K562 (cell line): ENCODE data around the gene SPARC. TPM values are rescaled to one million over a fixed set of nuclear protein-coding genes. Genes with fewer than 3 reads are reported as not detected.

Experiments used
- ATAC-seq: fragments of 200-7000 bp; cut with Tn5 transposase; 3 replicates; pipeline ENCODE4 v1.9.1; 2020; ENCODE audit warnings: moderate library complexity
- BruUV-seq: library from RNA; stranded (reverse); fragments of 400-500 nt; replicated peaks from 2 replicates; lab custom pipeline; 2021; lab: Mats Ljungman, UMichigan
- CTCF ChIA-PET: fragments of 300-600 bp; formaldehyde crosslinking; extraction: SDS; loops from one replicate; lab custom pipeline; 2021; ENCODE audit warnings: low intra/inter-chr PET ratio; lab: Yijun Ruan, JAX
- POLR2A ChIA-PET: fragments of 300-600, 350-650 bp; sonication (Branson Sonifier 250); formaldehyde crosslinking; extraction: SDS; loops from one replicate; lab custom pipeline; 2021; ENCODE audit warnings: antibody characterized with exemption, inconsistent platforms; lab: Yijun Ruan, JAX
- DNase-seq, 4 experiments: peaks; one replicate each; pipeline versions ENCODE4 v3.0.0 to v3.0.0-alpha.2; 2011 to 2018; ENCODE audit warnings: low spot score in 3 of 4, mixed read lengths in 3 of 4; ENCODE audit errors: extremely low read depth in 1 of 4
- FAIRE-seq: peaks from 2 replicates; lab custom pipeline; 2011; peaks lifted over from hg19 to GRCh38; lab: Jason Lieb, UNC
- H2AFZ ChIP-seq: 2 replicates; pipeline ENCODE4 v1.6.0; 2011; ENCODE audit warnings: low read depth, low read length, control low read depth, inconsistent platforms
- H3K27ac ChIP-seq: fragments of 200-600 bp; 3 replicates; pipeline ENCODE4 v1.8.0; 2011; ENCODE audit warnings: low read depth, mild to moderate bottlenecking, control low read depth, inconsistent platforms, low read length, moderate library complexity, mixed read lengths; ENCODE audit errors: extremely low read depth
- H3K27me3 ChIP-seq, 2 experiments: fragments of 300-600 bp in 1 of 2; 2 replicates in 1 of 2; 3 replicates in 1 of 2; pipeline versions ENCODE4 v1.6.0 to v1.8.0; 2011; ENCODE audit warnings: inconsistent platforms in 2 of 2, low read length in 2 of 2, mild to moderate bottlenecking in 1 of 2, mixed read lengths in 1 of 2, moderate library complexity in 1 of 2; ENCODE audit not compliant: control insufficient read depth in 2 of 2, insufficient read depth in 2 of 2
- H3K36me3 ChIP-seq: fragments of 300-600 bp; 3 replicates; pipeline ENCODE4 v1.8.0; 2011; ENCODE audit warnings: mild to moderate bottlenecking, low read length, inconsistent platforms; ENCODE audit not compliant: control insufficient read depth, insufficient read depth
- H3K4me1 ChIP-seq, 2 experiments: fragments of 200-600 bp in 1 of 2; replicated peaks in 1 of 2; 2 replicates in 1 of 2; 3 replicates in 1 of 2; pipeline versions ENCODE4 v1.5.1 to v1.8.0; 2011; ENCODE audit warnings: inconsistent platforms in 2 of 2, low read length in 2 of 2, mild to moderate bottlenecking in 1 of 2, mixed read lengths in 1 of 2, moderate library complexity in 1 of 2; ENCODE audit not compliant: control insufficient read depth in 2 of 2, insufficient read depth in 2 of 2
- H3K4me2 ChIP-seq: 2 replicates; pipeline ENCODE4 v1.6.1; 2011; ENCODE audit warnings: low read length, control low read depth, inconsistent platforms, mixed read lengths; ENCODE audit not compliant: insufficient read depth
- H3K4me3 ChIP-seq: fragments of 200-600 bp; sonication (generic), shearing (Covaris generic); 2 replicates; pipeline ENCODE4 v1.5.1; 2016; ENCODE audit warnings: control low read depth, inconsistent platforms
- H3K79me2 ChIP-seq: fragments of 200-600 bp; 3 replicates; pipeline ENCODE4 v1.8.0; 2011; ENCODE audit warnings: low read length, inconsistent platforms; ENCODE audit not compliant: control insufficient read depth, insufficient read depth
- H3K9ac ChIP-seq, 2 experiments: 2 replicates each; pipeline versions ENCODE4 v1.6.0 to v1.6.1; 2011; ENCODE audit warnings: low read depth in 2 of 2, low read length in 2 of 2, control low read depth in 1 of 2, inconsistent platforms in 1 of 2, mild to moderate bottlenecking in 1 of 2, mixed read lengths in 1 of 2; ENCODE audit not compliant: insufficient read depth in 1 of 2
- H3K9me1 ChIP-seq: one replicate; pipeline ENCODE4 v1.6.0; 2011; ENCODE audit warnings: inconsistent platforms, mild to moderate bottlenecking, low read length, moderate library complexity; ENCODE audit not compliant: control insufficient read depth, insufficient read depth
- H3K9me3 ChIP-seq: replicated peaks from 2 replicates; pipeline ENCODE4 v1.5.1; 2011; ENCODE audit warnings: low read depth, low read length, inconsistent platforms; ENCODE audit not compliant: control insufficient read depth, insufficient read depth
- H4K20me1 ChIP-seq: replicated peaks from 2 replicates; pipeline ENCODE4 v1.6.1; 2011; ENCODE audit warnings: low read length, inconsistent platforms, mixed read lengths; ENCODE audit not compliant: control insufficient read depth, insufficient read depth
- FOSL1 ChIP-seq: fragments of 200-800 bp; sonication (Bioruptor generic); conservative IDR thresholded peaks from 2 replicates; pipeline ENCODE4 v1.6.1; 2016; ENCODE audit warnings: missing genetic modification characterization, missing compliant biosample characterization
- HMGN3 ChIP-seq: IDR thresholded peaks from 2 replicates; pipeline ENCODE4 v1.6.1; 2011; ENCODE audit warnings: borderline replicate concordance, low read depth, mild to moderate bottlenecking, mixed read lengths, low read length; ENCODE audit not compliant: insufficient read length; ENCODE audit errors: extremely low read depth
- KLF16 ChIP-seq: IDR thresholded peaks from 2 replicates; pipeline ENCODE4 v1.6.1; 2016; ENCODE audit warnings: antibody characterized with exemption
- NFE2 ChIP-seq: IDR thresholded peaks from 2 replicates; pipeline ENCODE4 v1.6.1; 2014; ENCODE audit warnings: antibody characterized with exemption, low read depth
- RBM25 ChIP-seq: fragments of 200-400 bp; formaldehyde crosslinking; IDR thresholded peaks from 2 replicates; pipeline ENCODE4 v1.6.1; 2018; ENCODE audit warnings: low read length, low read depth, moderate library complexity; ENCODE audit not compliant: severe bottlenecking
- RFX1 ChIP-seq: fragments of 450-650 bp; IDR thresholded peaks from 2 replicates; pipeline ENCODE4 v1.6.1; 2016; ENCODE audit warnings: mild to moderate bottlenecking, moderate library complexity
- SREBF1 ChIP-seq: fragments of 150-350 bp; IDR thresholded peaks from 2 replicates; pipeline ENCODE4 v1.6.1; 2014; ENCODE audit warnings: antibody characterized with exemption, low read depth, low read length, borderline replicate concordance
- TFE3 ChIP-seq: fragments of 450-650 bp; formaldehyde crosslinking; IDR thresholded peaks from 2 replicates; pipeline ENCODE4 v1.4.0; 2020; ENCODE audit warnings: mild to moderate bottlenecking, mixed read lengths
- TOE1 ChIP-seq, 2 experiments: fragments of 450-650 bp in 1 of 2; sonication (generic) in 1 of 2; formaldehyde crosslinking in 1 of 2; IDR thresholded peaks; 2 replicates each; pipeline versions ENCODE4 v1.7.1 to v1.8.0; 2016 to 2022; ENCODE audit warnings: borderline replicate concordance in 2 of 2, mild to moderate bottlenecking in 2 of 2, antibody characterized with exemption in 1 of 2, inconsistent platforms in 1 of 2, low read depth in 1 of 2, missing genetic modification reagents in 1 of 2, moderate library complexity in 1 of 2
- ZNF143 ChIP-seq: sonication (generic); formaldehyde crosslinking; IDR thresholded peaks from 2 replicates; pipeline ENCODE4 v1.9.0; 2022; ENCODE audit warnings: mild to moderate bottlenecking, missing genetic modification reagents
- ZNF212 ChIP-seq: fragments of 450-650 bp; formaldehyde crosslinking; IDR thresholded peaks from 2 replicates; pipeline ENCODE4 v1.4.0; 2020; ENCODE audit warnings: mild to moderate bottlenecking
- WGBS: fragments of 100-300 bp; shearing (Covaris generic); methylation state at CpG from one replicate; pipeline ENCODE4 v1.1.6; 2016; ENCODE audit warnings: low coverage, mixed read lengths; ENCODE audit not compliant: insufficient coverage; ENCODE audit errors: missing lambda C conversion rate; 5-methylcytosine and 5-hydroxymethylcytosine counted together
- in situ Hi-C: fragments of 300-500 bp; cut with MboI; formaldehyde crosslinking; loops from 4 replicates; pipeline ENCODE4 v1.15.0; 2018; ENCODE audit warnings: inconsistent platforms, mixed read lengths
- intact Hi-C: fragments of 100-400 bp; cut with micrococcal nuclease; formaldehyde crosslinking; loops from 2 replicates; pipeline ENCODE4 v1.14.2; 2022
- polyA plus RNA-seq, 8 experiments: library from polyadenylated mRNA; depleted of rRNA in 4 of 8; stranded (reverse) in 5 of 8; unstranded in 3 of 8; fragments of >200 nt; fragmentation: Nextera tagmentation in 2 of 8; fragmentation: Illumina TruSeq in 1 of 8; extraction: Ambion mirVana in 2 of 8; extraction: Trizol in 1 of 8; gene quantifications; 2 replicates each; pipeline versions ENCODE4 v1.2.1 to v1.2.3, GENCODE V29; 2011 to 2014; ENCODE audit warnings: inconsistent platforms in 1 of 8, missing spikeins in 1 of 8
- total RNA-seq, 7 experiments: library from RNA; depleted of rRNA in 6 of 7; stranded (reverse); fragments of >200 nt in 6 of 7; fragmentation: Illumina TruSeq in 2 of 7; extraction: Trizol in 2 of 7; gene quantifications; 2 replicates each; pipeline versions ENCODE4 v1.2.1 to v1.2.3, GENCODE V29; 2011 to 2021; ENCODE audit warnings: low replicate concordance in 1 of 7
- TF ChIP-seq, protein P1 (sequence below): fragments of 450-650 bp; IDR thresholded peaks from 2 replicates; pipeline ENCODE4 v1.6.1; 2014; ENCODE audit warnings: low read depth, mild to moderate bottlenecking, moderate library complexity, borderline replicate concordance
- TF ChIP-seq, protein P2 (sequence below): fragments of 250-450 bp; sonication (Bioruptor Pico); IDR thresholded peaks from 2 replicates; pipeline ENCODE4 v1.9.0; 2021; ENCODE audit warnings: mild to moderate bottlenecking, inconsistent platforms

SPARC gene
- total and polyA plus RNA-seq, 9 of the 15 experiments (the other 6 are each of a cell fraction or from before 2014, with no cell fraction given) = 6.1 to 35.6 (median 12.2) TPM

DNA sequence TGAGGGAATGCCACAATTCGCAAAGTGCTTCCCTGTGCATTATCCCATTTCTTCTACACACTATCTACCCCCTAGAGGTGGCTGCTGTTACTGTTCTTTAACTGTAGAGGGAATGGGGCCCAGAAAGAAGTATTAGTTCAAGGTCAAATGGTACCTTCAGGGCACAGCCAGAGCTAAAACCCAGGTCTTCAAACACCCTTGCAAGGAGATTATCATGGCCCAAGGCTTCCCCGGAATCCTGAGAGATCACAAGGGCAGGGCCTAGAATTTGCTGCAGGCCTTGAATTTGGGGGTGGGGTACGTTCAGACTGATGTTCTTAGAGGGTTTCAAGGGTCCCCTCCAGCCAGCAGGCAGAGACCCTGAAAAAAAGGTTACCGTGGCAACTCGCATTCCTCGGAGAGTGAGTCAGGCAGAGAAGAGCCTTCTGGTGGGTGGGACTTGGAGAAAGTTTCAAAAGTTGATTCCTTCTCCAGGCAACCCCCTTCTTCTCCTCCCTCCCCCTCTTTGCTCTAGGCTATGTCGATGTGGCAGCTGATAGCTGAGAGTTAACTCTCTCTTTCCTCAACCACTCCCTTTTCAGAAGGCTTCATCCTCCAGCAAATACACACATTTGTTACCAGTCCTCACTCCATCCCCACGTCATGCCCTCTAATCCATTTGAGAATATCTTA lies 1.9 kb downstream of the SPARC start:
- no TSS peak for BruUV-seq
- WGBS = 12% methylated on average over 8 of the region's 8 CpGs
- Histone ChIP-seq H3K79me2 (no peaks in the 10 kb centered on the region), H3K27ac (no peak overlapping the region), H3K9ac (no peak overlapping the region), H3K36me3 (no peaks in the 10 kb centered on the region), H3K4me3 (no peak overlapping the region), H2AFZ (peak overlapping the region; percentile 22; the same call in 1 of the 2 replicates), H3K4me1 (peaks cover 6 to 21% of the 10 kb centered on the region in 2 experiments; a peak in 4 of 5 replicates), H4K20me1 (no peaks in the 10 kb centered on the region), H3K9me1 (no peaks in the 10 kb centered on the region), H3K9me3 (no peaks in the 10 kb centered on the region), H3K4me2 (no peak overlapping the region), H3K27me3 (peaks cover 3 to 29% of the 10 kb centered on the region in 2 experiments; a peak in 3 of 5 replicates)
- intact Hi-C loops = no loop called here
- ChIA-PET POLR2A (interaction anchor here (0.7 to 1.3 kb wide), 3 partner anchors 10 to 410 kb away, joined by 3 to 5 read pairs (median 3); no protein-coding TSS in a partner anchor), CTCF (interaction anchor here (0.7 kb wide), 1 partner anchor 551 kb away, joined by 6 read pairs; no protein-coding TSS in a partner anchor)
- DNase-seq (peak in 2 of 4 experiments; percentile 27 to 56), FAIRE-seq (no peak), ATAC-seq (peak; percentile 59)
- in situ Hi-C loops = no loop called here
- TF ChIP-seq ZNF143 (CRISPR knock-in tag) (no peak), NFE2 (no peak), RFX1 (peak; percentile 75), TFE3 (no peak), TOE1 (IDR thresholded peaks at IDR 0.05; ENCODE audit: borderline replicate concordance) (no peak), TOE1 (CRISPR knock-in tag; IDR thresholded peaks at IDR 0.05; ENCODE audit: borderline replicate concordance, low read depth) (no peak), HMGN3 (no peak), KLF16 (no peak), FOSL1 (tag) (peak; percentile 43), RBM25 (no peak), ZNF212 (CRISPR knock-in tag) (no peak), SREBF1 (no peak)
- TF ChIP-seq, protein P1, sequence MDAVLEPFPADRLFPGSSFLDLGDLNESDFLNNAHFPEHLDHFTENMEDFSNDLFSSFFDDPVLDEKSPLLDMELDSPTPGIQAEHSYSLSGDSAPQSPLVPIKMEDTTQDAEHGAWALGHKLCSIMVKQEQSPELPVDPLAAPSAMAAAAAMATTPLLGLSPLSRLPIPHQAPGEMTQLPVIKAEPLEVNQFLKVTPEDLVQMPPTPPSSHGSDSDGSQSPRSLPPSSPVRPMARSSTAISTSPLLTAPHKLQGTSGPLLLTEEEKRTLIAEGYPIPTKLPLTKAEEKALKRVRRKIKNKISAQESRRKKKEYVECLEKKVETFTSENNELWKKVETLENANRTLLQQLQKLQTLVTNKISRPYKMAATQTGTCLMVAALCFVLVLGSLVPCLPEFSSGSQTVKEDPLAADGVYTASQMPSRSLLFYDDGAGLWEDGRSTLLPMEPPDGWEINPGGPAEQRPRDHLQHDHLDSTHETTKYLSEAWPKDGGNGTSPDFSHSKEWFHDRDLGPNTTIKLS = peak; percentile 30; the same call in 1 of the 2 replicates
- TF ChIP-seq, protein P2, sequence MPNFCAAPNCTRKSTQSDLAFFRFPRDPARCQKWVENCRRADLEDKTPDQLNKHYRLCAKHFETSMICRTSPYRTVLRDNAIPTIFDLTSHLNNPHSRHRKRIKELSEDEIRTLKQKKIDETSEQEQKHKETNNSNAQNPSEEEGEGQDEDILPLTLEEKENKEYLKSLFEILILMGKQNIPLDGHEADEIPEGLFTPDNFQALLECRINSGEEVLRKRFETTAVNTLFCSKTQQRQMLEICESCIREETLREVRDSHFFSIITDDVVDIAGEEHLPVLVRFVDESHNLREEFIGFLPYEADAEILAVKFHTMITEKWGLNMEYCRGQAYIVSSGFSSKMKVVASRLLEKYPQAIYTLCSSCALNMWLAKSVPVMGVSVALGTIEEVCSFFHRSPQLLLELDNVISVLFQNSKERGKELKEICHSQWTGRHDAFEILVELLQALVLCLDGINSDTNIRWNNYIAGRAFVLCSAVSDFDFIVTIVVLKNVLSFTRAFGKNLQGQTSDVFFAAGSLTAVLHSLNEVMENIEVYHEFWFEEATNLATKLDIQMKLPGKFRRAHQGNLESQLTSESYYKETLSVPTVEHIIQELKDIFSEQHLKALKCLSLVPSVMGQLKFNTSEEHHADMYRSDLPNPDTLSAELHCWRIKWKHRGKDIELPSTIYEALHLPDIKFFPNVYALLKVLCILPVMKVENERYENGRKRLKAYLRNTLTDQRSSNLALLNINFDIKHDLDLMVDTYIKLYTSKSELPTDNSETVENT (CRISPR knock-in tag) = no peak
